Mucosa of descending colon (tissue), 3 donors: Measurements from ENCODE around the gene MAMDC4. TPM values are rescaled to one million over a fixed set of nuclear protein-coding genes. Genes with fewer than 3 reads are reported as not detected.
"Not testable (repeated sequence)": the region's sequence is repeated elsewhere in the genome, so short reads cannot be mapped to it uniquely, and the experiment has no call there.

Experiments
- ATAC-seq: fragments of 200-7000 bp; cut with Tn5 transposase; one replicate; pipeline ENCODE4 v1.9.1; 2020; ENCODE audit warnings: mild to moderate bottlenecking, moderate library complexity
- DNase-seq, 3 donors: peaks; one replicate each; pipeline ENCODE4 v3.0.0-alpha.2; 2020
- H3K36me3 ChIP-seq: fragments of 200-600 bp; one replicate; pipeline ENCODE4 v1.8.0; 2021; ENCODE audit warnings: low read depth, mild to moderate bottlenecking
- H3K4me1 ChIP-seq: fragments of 200-600 bp; one replicate; pipeline ENCODE4 v1.8.0; 2021; ENCODE audit warnings: low read depth, mild to moderate bottlenecking
- H3K4me3 ChIP-seq: fragments of 200-600 bp; one replicate; pipeline ENCODE4 v1.8.0; 2021; ENCODE audit warnings: mild to moderate bottlenecking
- H3K9me3 ChIP-seq: fragments of 200-600 bp; one replicate; pipeline ENCODE4 v1.8.0; 2021; ENCODE audit warnings: mild to moderate bottlenecking
- intact Hi-C, 2 donors: fragments of 100-400 bp; cut with DNase I in 1 of 2; cut with micrococcal nuclease in 1 of 2; formaldehyde crosslinking; loops; one replicate each; pipeline versions ENCODE4 v1.11.0 to v1.11.1; 2022; cut with DNase I, micrococcal nuclease
- total RNA-seq, 3 donors: library from RNA; stranded (reverse); fragmentation: NEBNext Ultra II Directional in 2 of 3; extraction: Animal tissue kit (Norgen Biotek cat#: 25700) in 2 of 3; gene quantifications; one replicate each; pipeline versions ENCODE4 v1.2.1 to v1.2.4, GENCODE V29; 2021 to 2023
- TF ChIP-seq, protein P1 (sequence below): fragments of 200-600 bp; IDR thresholded peaks from one replicate; pipeline ENCODE4 v1.8.0; 2022; ENCODE audit warnings: antibody characterized with exemption, mild to moderate bottlenecking
- donor health status: DM: no; HTN: no; CAD: no; lungs with moderate emphysema.
- donor health status: DM: no; HTN: no; CAD: no.
- donor health status: DM: no; HTN: yes; CAD: no.

The MAMDC4 gene
- total RNA-seq, 3 donors from 2014 or later, result 15.4 to 43.8 (median 18.5) TPM

DNA sequence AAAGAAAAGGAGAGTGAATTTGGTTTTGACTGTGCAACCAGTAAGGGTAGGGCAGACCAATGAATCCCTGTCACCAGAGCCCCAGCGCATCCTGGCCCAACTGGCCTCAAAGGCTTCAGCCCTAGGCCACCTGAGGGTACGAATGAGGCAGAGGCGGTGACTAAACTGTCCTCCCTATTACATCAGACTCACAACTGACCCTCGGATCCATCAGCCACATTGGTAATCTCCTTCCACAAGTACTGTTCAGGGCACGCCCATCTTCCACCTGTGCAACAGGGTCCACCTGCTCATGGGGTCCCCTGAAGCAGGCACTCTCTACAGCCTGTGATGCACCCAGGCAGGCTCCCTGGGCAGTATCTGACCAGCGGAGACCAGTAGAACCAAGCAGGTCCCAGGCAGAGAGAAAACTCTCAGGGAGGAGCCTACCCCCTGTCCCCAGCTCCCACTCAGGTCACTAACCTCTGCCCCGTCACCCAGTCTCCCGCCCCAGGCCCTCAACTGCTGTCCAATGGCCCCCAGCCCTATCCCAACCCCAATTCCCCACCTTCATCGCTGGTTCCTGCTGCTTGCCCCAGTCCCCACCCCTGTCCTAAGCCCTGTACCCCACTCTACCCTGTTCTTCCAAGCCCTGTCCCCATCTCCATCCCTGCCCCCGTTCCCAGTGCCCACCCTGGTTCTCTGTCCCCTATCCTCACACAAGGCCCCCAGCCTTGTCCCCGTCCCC lies 13.1 kb downstream of the MAMDC4 start:
- Histone ChIP-seq H3K9me3 (no peaks in the 10 kb centered on the region), H3K4me1 (peaks cover 28% of the 10 kb centered on the region), H3K4me3 (peak overlapping the region; percentile 86), H3K36me3 (no peaks in the 10 kb centered on the region)
- intact Hi-C loops, result no loop called here
- TF ChIP-seq, protein P1, sequence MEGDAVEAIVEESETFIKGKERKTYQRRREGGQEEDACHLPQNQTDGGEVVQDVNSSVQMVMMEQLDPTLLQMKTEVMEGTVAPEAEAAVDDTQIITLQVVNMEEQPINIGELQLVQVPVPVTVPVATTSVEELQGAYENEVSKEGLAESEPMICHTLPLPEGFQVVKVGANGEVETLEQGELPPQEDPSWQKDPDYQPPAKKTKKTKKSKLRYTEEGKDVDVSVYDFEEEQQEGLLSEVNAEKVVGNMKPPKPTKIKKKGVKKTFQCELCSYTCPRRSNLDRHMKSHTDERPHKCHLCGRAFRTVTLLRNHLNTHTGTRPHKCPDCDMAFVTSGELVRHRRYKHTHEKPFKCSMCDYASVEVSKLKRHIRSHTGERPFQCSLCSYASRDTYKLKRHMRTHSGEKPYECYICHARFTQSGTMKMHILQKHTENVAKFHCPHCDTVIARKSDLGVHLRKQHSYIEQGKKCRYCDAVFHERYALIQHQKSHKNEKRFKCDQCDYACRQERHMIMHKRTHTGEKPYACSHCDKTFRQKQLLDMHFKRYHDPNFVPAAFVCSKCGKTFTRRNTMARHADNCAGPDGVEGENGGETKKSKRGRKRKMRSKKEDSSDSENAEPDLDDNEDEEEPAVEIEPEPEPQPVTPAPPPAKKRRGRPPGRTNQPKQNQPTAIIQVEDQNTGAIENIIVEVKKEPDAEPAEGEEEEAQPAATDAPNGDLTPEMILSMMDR, result no peak
- peak; percentile 1 for ATAC-seq
- DNase-seq, result peak in 2 of 3 donors; percentile 13 to 26

DNA sequence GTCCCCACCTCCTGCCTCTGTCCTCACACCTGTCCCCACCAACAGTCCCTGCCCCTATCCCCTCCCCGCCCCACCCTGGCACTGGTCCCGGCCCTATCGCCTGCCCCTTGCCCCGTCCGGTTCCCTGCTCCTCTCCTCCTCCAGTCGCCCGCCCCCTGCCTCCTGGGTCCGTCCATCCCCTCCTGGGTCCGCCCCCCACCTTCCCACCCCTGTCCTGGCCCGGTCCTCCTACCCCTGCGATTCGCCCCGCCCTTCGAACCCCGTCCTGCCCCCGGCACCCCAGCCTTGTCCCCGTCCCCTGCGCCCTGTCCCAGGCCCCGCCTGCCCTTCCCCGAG lies 13.6 kb downstream of the MAMDC4 start:
- peak in 2 of 3 donors; percentile 52 to 76 for DNase-seq
- peaks cover 23% of the 10 kb centered on the region for H3K4me1 ChIP-seq
- intact Hi-C loops, result no loop called here
- H3K4me3 ChIP-seq, result peak overlapping the region; percentile 86
- ATAC-seq, result peak; percentile 49
- TF ChIP-seq, protein P1, result no peak
- no peaks in the 10 kb centered on the region for H3K9me3 ChIP-seq
- H3K36me3 ChIP-seq, result no peaks in the 10 kb centered on the region

- ATAC-seq, H3K9me3 ChIP-seq, intact Hi-C loops, H3K36me3 ChIP-seq: not testable (repeated sequence)
- H3K4me3 ChIP-seq, result peak overlapping the region; percentile 86
- DNase-seq, result peak in 1 of 3 donors; percentile 34
- peaks cover 14% of the 10 kb centered on the region for H3K4me1 ChIP-seq
Measured at GRCh38 chr9:136866898-136867421, 14.8 kb downstream of the MAMDC4 start.

DNA sequence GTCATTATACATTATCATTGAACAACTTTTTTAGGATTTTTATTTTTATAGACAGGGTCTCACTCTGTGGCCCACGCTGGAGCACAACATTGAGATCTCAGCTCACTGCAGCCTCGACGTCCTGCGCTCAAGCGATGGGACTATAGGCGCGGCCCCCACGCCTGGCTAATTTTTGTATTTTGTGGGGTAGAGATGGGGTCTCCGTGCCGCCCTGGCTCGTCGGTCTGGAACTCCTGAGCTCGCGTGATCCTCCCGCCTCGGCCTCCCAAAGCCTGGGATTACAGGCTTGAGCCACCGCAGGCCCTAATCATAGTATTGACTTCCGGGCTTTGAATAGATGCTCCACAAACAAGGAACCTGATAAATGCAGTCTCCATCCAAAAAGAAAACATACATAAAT lies 15.3 kb downstream of the MAMDC4 start:
- H3K36me3 ChIP-seq, result no peaks in the 10 kb centered on the region
- intact Hi-C loops, result no loop called here
- ATAC-seq, result no peak
- no peak overlapping the region for H3K4me3 ChIP-seq
- no peak for DNase-seq
- H3K4me1 ChIP-seq, result peaks cover 14% of the 10 kb centered on the region
- TF ChIP-seq, protein P1, result no peak
- H3K9me3 ChIP-seq, result peaks cover 5% of the 10 kb centered on the region

GRCh38 chr9:136867917-136868316 lies 15.8 kb downstream of the MAMDC4 start:
- intact Hi-C loops, result no loop called here
- Histone ChIP-seq H3K9me3 (peaks cover 8% of the 10 kb centered on the region), H3K36me3 (no peaks in the 10 kb centered on the region), H3K4me1 (peaks cover 14% of the 10 kb centered on the region), H3K4me3 (no peak overlapping the region)
- no peak for DNase-seq
- TF ChIP-seq, protein P1, result no peak
- ATAC-seq, result no peak

DNA sequence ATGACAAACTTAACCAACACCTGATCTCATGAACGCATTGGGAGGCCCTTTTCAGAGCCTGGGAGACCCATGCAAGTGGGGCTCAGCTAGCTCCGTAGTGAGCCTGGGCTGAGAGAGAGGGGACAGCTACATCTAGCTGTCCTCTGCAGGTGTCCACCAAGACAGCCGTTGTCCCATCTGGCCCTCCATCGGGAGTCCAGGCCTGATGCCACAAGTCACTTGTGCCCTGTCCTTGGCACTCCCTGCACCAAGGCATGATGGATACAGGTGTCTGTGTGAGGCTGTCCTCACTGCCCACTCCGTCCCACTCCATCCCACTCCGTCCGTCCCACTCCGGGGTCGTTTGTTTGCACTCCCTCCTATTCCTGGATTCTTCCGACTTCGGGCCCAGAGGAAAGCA lies 16.5 kb downstream of the MAMDC4 start:
- Histone ChIP-seq H3K4me1 (peaks cover 14% of the 10 kb centered on the region), H3K4me3 (no peak overlapping the region), H3K9me3 (peaks cover 12% of the 10 kb centered on the region), H3K36me3 (no peaks in the 10 kb centered on the region)
- DNase-seq (no peak), ATAC-seq (no peak)
- intact Hi-C loops, result no loop called here
- TF ChIP-seq, protein P1, result no peak

DNA sequence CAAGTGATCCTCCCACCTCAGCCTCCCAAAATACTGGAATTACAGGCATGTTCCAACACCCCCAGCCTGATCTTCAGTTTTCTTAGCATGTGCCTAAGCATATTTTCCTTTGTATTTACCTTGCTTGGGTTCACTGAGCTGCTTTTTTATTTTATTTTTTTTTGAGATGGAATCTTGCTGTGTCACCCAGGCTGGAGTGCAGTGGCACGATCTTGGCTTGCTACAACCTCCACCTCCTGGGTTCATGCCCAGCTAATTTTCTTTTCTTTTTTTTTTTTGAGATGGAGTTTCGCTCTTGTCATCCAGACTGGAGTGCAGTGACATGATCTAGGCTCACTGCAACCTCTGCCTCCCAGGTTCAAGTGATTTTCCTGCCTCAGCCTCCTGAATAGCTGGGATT lies 17.5 kb downstream of the MAMDC4 start:
- H3K4me3 ChIP-seq, intact Hi-C loops, DNase-seq, H3K4me1 ChIP-seq, H3K36me3 ChIP-seq, ATAC-seq: not testable (repeated sequence)
- H3K9me3 ChIP-seq, result peaks cover 12% of the 10 kb centered on the region
